HT1080 (cell line): Measurements from ENCODE around the gene MIB2. TPM values are rescaled to one million over a fixed set of nuclear protein-coding genes. Genes with fewer than 3 reads are reported as not detected.

Experiments
- DNase-seq: peaks from one replicate; pipeline ENCODE4 v3.0.0-alpha.2; 2015; ENCODE audit warnings: low read depth
- total RNA-seq: library from RNA; depleted of rRNA; stranded (reverse); fragments of >200 nt; shearing (Covaris generic); gene quantifications from 2 replicates; pipeline ENCODE4 v1.2.3, GENCODE V29; 2014; rRNA removed

The MIB2 gene
- total RNA-seq, 1 experiment from 2014 or later = 11.0 TPM

- no peak for DNase-seq
Observed at GRCh38 chr1:1677718-1678580, 62.6 kb downstream of the MIB2 start.

- no peak for DNase-seq
Observed at GRCh38 chr1:1678581-1679380, 63.5 kb downstream of the MIB2 start.

Other genes starting within 250 kb of the MIB2 start
- 318 and 349 TPM in 2 replicates for gene AURKAIP1, start 240.3 kb upstream of the MIB2 start, total RNA-seq
- 74.6 and 96.1 TPM in 2 replicates for gene CCNL2, start 216.2 kb upstream of the MIB2 start, total RNA-seq
- 319 and 342 TPM in 2 replicates for gene MRPL20, start 208.2 kb upstream of the MIB2 start, total RNA-seq
- not detected in 2 replicates for gene ANKRD65, start 194.2 kb upstream of the MIB2 start, total RNA-seq
- gene VWA1, start 179.8 kb upstream of the MIB2 start, total RNA-seq = 0.05 and 0.23 TPM in 2 replicates
- 0.03 TPM in 1 of 2 replicates, not detected in the other for gene ATAD3C, start 165.8 kb upstream of the MIB2 start, total RNA-seq
- gene ATAD3B, start 143.7 kb upstream of the MIB2 start, total RNA-seq = 57.0 and 59.0 TPM in 2 replicates
- gene ATAD3A, start 103.3 kb upstream of the MIB2 start, total RNA-seq = 93.9 and 96.6 TPM in 2 replicates
- 3.1 TPM in 1 of 2 replicates, not detected in the other for gene TMEM240, start 74.9 kb upstream of the MIB2 start, total RNA-seq
- 69.6 and 99.4 TPM in 2 replicates for gene SSU72, start 40.6 kb upstream of the MIB2 start, total RNA-seq
- gene FNDC10, start 15.4 kb upstream of the MIB2 start, total RNA-seq = 0.20 and 0.66 TPM in 2 replicates
- not detected in 2 replicates for gene MMP23B, start 16.7 kb downstream of the MIB2 start, total RNA-seq
- 19.3 and 21.9 TPM in 2 replicates for gene CDK11B, start 43.5 kb downstream of the MIB2 start, total RNA-seq
- gene SLC35E2B, start 77.3 kb downstream of the MIB2 start, total RNA-seq = 13.7 and 18.1 TPM in 2 replicates
- gene CDK11A, start 108.9 kb downstream of the MIB2 start, total RNA-seq = 11.8 and 13.4 TPM in 2 replicates
- 44.7 and 58.5 TPM in 2 replicates for gene NADK, start 163.0 kb downstream of the MIB2 start, total RNA-seq